Breast epithelium (tissue), 3 donors: ENCODE data around the gene PPP1R3G.

Experiments used
- CTCF ChIP-seq, 3 donors: fragments of 450-650 bp; IDR thresholded peaks; one replicate each; pipeline ENCODE4 v1.5.1; 2016 to 2017; ENCODE audit warnings: antibody characterized with exemption in 3 of 3, mild to moderate bottlenecking in 3 of 3, moderate library complexity in 3 of 3
- POLR2AphosphoS5 ChIP-seq, 3 donors: sonication (generic); formaldehyde crosslinking; IDR thresholded peaks; one replicate each; pipeline ENCODE4 v1.6.1; 2017; ENCODE audit warnings: antibody characterized with exemption in 3 of 3

GRCh38 chr6:5116243-5116991, 31.3 kb downstream of the PPP1R3G start:
- no peak for TF ChIP-seq CTCF (IDR thresholded peaks at IDR 0.05)
- TF ChIP-seq POLR2AphosphoS5 (IDR thresholded peaks at IDR 0.05): no peak
